Measurements from ENCODE around the gene FCHSD2.

The FCHSD2 gene

DNA sequence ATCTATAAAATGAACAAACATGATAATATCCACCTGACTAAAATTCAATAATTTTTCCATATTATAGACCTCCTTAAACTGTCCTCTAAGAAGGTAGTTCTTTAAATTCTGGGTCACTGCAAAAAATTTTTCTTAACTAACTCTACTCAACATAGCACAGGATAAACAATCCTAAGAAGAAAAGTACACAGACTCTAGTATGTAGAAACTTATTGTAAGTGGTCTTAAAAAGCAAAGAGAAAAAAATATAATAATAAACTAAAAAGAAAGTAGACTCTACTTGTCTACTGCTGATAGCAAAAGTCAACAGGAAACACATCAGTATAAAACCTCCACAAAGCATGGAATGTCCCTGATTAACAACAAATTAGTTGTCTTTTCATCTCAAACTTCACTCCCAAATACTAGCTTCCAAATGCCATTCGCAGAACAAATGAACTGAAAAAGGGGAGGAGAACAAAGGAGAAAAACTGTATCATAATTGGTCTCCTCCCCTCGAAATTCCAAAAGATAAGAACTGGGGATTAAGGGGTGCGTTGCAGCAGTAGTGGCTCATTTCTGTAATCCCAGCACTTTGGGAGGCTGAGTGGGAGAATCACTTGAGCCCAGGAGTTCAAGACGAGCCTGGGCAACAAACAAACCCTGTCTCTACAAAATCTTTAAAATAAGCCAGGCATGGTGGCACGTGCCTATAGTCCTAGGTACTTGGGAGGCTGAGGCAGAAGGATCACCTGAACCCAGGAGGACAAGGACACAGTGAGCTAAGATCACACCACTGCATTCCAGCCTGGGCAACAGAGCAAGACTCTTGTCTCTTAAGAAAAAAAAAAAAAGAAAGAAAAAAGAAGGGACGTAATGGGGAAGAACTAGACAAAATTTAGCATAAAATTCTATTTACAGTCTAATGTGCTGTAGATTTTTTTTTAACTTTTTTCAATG is 6.5 kb downstream of the FCHSD2 start:
- TF ChIP-seq, protein P1, sequence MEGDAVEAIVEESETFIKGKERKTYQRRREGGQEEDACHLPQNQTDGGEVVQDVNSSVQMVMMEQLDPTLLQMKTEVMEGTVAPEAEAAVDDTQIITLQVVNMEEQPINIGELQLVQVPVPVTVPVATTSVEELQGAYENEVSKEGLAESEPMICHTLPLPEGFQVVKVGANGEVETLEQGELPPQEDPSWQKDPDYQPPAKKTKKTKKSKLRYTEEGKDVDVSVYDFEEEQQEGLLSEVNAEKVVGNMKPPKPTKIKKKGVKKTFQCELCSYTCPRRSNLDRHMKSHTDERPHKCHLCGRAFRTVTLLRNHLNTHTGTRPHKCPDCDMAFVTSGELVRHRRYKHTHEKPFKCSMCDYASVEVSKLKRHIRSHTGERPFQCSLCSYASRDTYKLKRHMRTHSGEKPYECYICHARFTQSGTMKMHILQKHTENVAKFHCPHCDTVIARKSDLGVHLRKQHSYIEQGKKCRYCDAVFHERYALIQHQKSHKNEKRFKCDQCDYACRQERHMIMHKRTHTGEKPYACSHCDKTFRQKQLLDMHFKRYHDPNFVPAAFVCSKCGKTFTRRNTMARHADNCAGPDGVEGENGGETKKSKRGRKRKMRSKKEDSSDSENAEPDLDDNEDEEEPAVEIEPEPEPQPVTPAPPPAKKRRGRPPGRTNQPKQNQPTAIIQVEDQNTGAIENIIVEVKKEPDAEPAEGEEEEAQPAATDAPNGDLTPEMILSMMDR (IDR thresholded peaks at IDR 0.05), result no peak

DNA sequence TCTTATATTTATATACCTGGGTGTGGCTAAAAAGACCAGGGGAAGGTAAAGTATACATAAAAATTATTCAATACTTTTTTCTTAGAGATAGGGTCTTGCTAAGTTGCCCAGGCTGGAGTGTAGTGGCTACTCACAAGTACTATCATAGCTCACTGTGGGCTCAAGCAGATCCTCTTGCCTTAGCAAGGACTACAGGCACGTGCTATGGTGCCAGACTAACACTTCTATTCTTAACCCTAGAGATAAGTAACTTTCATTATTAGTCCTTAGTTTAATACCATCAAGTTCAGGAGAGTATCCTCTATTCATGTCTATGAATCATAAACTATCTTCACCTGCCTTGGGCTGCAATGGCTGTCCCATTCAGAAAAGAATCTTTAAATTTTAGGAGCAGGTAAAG is 11.9 kb downstream of the FCHSD2 start:
- TF ChIP-seq, protein P1 (IDR thresholded peaks at IDR 0.05), result no peak

DNA sequence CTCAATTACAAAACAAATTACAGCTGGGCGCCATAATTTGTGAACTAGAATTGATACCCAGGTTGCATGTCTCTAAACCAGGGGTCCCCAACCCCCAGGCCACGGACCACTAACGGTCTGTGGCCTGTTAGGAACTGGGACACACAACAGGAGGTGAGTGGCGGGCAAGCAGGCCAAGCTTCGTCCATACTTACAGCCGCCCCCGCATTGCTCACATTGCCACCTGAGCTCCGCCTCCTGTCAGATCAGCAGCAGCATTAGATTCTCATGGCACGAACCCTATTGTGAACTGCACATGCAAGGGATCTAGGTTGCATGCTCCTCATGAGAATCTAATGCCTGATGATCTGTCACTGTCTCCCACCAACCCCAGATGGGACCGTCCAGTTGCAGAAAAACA is 12.9 kb downstream of the FCHSD2 start:
- TF ChIP-seq, protein P1 (IDR thresholded peaks at IDR 0.05), result no peak

DNA sequence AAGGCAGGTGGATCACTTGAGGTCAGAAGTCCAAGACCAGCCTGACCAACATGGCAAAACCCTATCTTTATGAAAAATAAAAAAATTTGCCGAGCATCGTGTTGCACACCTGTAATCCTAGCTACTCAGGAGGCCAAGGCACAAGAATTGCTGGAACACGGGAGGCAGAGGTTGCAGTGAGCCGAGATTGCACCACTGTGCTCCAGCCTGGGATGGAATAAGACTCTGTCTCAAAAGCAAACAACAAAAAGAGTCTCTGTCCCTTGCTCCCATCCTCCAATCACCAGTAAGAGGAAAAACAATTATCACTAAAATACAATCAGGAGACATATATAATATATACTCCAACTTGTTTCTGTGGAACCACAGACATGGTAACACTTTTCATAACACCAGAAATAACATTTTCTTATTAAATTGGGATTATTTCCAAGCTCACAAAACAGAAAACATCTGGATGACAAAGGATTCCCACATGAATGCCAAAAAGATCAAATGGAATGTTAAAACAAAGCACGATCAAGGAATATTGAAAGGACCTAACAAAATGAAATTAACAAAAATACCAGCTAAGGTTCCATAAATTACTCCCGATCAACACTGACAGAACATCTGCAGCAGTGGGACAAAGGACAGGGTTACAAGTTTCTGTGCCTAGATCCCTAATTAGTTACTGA is 15.2 kb downstream of the FCHSD2 start:
- TF ChIP-seq, protein P1 (IDR thresholded peaks at IDR 0.05), result no peak

DNA sequence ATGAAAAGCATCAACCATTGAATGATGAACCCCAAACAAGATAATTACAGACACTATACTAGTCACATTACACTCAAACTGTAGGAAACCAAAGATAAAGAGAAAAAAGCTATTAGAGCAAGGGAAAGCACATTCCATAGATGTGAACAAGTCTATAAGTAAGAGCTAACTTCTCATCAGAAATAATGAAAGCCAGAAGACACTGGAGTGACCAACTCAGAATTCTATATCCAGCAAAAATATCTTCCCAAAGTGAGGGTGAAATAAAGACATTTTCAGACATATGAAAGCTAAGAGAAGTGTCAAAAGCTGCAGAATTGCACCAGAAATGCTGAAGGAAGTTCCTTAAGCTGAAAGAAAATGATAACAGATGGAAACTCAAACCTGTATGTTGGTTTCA is 17.3 kb downstream of the FCHSD2 start:
- TF ChIP-seq, protein P1 (IDR thresholded peaks at IDR 0.05), result no peak

DNA sequence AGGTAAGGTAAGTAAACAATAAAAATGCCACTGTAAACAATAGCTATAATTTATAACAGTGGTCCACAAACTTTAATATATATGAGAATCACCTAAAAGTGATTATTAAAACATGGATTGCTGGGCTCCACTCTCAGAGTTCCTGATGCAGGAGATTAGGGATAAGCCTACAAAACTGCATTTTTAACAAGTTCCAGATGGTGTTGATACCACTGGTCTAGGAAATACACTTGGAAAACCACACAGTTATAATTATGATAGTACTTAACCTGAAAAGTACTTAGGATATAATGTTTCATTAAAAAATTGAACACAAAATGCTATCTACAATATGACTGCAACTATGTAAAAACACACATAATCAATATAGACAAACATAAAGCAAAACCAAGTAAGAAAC is 20.4 kb downstream of the FCHSD2 start:
- TF ChIP-seq, protein P1 (IDR thresholded peaks at IDR 0.05), result no peak

DNA sequence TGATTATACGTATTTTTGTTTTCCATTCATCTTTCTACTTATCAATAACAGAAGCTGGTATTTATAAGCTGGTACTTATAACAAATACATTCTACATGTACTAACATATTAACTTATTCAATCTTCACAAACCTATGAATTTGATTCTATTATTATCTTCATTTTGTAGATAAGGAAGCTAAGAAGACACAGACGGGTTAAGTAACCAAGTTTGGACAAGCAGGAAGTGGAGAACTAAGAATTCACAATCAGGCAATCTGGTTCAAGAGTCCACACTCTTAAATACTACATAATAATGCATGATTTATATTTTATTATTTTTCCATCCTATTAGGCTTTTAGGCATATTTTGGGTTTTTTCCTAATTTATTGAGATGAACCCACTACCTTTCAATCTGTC is 25.0 kb downstream of the FCHSD2 start:
- TF ChIP-seq, protein P1 (IDR thresholded peaks at IDR 0.05), result no peak
